NAMALWA (cell line): ENCODE data around the gene IPPK.
A peak's percentile ranks its signal among the peaks of the same experiment; 100 is the strongest.

Source experiments
- DNase-seq: peaks from one replicate; pipeline ENCODE4 v3.0.0-alpha.2; 2015; ENCODE audit warnings: low spot score

IPPK gene

GRCh38 chr9:92686954-92687353, 17.0 kb upstream of the IPPK start:
- DNase-seq: peak; percentile 61

GRCh38 chr9:92685022-92685421, 15.1 kb upstream of the IPPK start:
- peak; percentile 14 for DNase-seq

DNA sequence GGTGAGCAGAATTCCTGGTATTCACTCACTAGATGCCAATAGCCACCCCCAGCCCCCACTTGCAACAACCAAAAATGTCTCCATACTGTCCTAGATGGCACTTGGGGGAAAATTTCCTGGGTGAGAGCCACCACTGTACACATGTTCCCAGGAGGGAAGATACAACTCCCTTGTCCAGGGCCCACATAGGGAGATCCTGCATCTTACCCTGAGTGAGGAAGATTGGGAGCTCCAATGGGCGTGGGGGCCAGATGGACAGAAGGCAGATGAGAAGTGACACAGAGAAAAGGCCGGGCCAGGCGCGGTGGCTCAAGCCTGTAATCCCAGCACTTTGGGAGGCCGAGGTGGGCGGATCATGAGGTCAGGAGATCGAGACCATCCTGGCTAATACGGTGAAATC, 12.3 kb upstream of the IPPK start:
- DNase-seq: no peak

DNA sequence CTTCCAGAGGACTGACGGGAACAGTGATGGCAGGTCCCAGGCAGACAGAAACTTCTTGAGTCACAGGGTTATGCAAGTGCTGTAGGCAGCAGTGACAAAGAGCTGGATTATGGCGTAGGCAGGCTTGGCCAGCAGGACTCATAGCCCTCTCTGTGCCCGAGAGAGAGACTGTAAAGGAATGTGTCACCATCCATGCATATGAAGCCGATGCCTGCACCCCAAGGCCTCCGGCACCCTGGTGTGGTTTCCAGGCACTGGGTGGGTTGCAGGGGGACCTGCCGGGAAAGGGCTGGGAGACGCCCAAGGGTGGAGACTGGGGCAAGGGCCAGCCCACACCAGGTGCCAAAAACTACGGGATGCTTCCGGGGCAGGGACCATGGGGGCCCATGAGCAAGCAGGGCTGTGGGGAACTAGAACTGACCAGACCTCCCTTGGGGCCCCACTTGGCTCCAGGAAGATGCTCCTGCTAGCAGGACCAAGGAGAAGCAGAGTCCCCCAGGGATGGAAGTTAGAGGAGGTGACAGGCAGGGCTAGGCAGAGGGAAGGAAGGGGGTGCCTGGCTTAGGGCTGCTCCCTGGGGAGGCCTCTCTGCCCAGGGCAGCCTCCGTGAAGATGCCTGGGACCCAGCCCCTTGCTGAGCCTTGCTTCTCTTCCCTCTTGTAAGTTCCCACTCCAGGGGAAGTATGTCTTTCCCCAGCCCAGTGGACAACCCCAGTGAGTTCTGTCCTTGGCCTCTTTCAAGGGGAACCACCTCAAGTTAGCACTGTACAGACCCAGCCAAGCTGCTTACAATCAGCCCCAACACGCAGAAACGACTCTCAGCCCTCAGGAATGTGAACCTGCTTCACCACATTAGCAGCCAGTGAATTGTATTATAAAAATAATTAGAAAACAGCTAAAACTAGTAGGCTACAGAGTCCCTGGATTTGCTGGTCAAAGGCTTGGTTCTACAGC, 10.5 kb upstream of the IPPK start:
- DNase-seq: no peak

- DNase-seq: no peak
Observed at GRCh38 chr9:92679413-92680165, 9.7 kb upstream of the IPPK start.

- peak; percentile 23 for DNase-seq
Observed at GRCh38 chr9:92671323-92671722, 1.4 kb upstream of the IPPK start.

- no peak for DNase-seq
Observed at GRCh38 chr9:92669527-92669889, 423 bp downstream of the IPPK start.

DNA sequence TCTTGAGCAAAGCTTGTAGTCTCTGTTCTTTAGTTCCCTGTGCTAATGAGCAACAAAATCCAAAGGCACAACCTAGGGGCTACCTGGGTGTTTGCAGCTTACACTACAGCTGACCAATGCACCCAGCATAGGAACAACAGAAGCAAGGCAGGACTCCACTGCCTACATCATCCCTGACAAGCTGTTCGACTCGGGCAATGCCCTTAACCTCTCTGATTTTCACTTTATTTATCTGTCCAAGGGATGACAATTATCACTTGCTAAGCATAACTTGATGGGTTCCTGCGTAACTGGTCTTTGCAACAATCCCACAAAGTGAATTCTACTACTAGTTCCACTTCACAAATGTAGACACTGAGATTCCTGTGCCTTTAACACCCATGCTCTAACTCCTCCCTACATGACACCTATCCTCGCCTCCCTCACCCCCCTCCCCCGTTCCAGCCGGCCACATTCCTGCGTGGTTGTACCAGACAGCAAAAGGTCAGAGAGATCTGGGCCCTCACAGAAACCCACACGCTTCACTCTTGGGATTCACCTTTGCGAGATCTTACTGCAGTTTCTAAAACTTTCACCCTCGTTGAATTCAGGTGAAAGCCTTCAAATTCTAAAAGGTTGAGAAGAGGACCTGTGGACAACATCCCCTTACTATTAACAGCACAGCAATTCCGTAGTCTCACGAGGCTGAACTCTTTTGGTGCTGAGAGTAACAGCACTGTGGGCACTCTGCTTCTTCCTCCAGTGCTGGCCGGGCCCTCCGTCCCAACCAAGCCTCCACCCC, 995 bp downstream of the IPPK start:
- peak; percentile 15 for DNase-seq

- DNase-seq: no peak
Observed at GRCh38 chr9:92666912-92667532, 2.9 kb downstream of the IPPK start.

- no peak for DNase-seq
Observed at GRCh38 chr9:92666236-92666635, 3.7 kb downstream of the IPPK start.

DNA sequence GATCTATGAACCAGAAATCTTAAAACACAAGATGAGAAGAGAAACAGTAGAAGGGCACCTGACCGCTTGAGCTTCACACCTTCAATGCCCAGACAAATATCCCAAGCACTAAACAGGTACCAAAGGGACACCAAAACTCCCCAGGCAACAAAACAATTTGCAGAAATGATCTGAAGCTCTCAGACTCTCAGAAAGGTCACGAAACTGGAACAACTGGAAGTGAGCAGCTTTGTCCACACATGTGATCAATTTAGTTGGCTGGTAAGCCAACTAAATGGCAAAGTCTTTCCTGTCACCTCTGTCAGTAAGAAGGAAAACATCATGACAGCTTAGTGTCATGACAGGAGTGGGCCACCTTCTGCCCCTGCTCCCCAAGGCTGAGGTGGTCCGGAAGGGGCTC, 4.1 kb downstream of the IPPK start:
- DNase-seq: no peak

DNA sequence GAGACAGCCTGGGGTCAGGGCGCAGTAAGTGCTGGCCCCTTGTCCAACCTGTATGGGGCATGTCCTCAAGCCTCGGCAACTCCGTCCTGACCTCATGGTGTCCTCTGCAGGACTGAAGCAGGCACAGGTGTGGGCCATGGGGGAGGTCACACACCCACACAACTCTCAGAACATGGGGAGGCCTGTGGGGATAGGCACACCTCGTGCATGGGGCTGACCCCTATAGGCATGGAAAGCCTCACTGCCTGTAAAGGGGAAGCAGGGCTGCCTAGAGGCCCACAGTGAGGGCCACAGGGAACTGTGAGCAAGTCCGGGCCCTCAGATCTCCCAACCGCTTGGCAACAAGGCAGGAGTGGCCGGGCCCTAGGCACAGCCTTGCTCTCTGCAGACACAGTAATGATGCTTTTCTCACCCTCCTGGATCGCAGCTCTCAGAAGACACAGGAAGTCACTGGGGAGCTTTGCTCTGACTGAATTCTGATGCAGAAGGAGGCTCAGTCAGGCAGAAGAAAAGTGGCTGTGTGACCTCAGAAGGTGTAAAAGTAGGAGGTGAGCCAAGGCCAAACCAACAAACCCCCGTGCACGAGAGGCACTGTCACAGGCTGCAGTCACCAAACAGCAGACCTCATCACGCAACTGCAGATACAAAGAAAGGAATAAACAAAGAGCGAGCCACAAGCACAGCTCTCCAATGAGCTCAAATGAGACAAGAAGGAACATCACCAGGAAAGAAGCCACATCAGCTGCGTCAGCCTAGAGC, 5.4 kb downstream of the IPPK start:
- peak; percentile 20 for DNase-seq

GRCh38 chr9:92663951-92664350, 6.0 kb downstream of the IPPK start:
- DNase-seq: no peak

- no peak for DNase-seq
Observed at GRCh38 chr9:92663126-92663525, 6.8 kb downstream of the IPPK start.

GRCh38 chr9:92661743-92662142, 8.2 kb downstream of the IPPK start:
- DNase-seq: no peak

GRCh38 chr9:92661127-92661526, 8.8 kb downstream of the IPPK start:
- no peak for DNase-seq

DNA sequence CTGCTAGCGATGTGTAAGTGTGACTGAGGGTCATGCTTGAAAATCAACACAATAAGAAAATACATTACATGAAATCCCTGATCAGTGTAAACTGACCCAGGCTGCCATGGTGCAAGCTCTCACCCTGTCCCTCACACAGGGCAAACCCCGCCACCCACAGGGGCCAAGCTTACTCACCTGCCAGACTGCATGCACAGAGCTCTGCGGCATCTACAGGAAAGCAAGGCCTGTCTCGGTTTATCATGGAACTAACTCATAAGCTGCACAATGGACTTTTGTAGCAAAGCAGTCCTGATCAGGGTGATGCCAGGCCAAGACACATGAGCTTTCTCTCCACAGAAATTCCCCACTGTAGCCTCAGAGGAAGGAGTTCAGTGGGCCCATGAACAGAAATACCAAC, 9.7 kb downstream of the IPPK start:
- no peak for DNase-seq

GRCh38 chr9:92659601-92660000, 10.3 kb downstream of the IPPK start:
- no peak for DNase-seq

DNA sequence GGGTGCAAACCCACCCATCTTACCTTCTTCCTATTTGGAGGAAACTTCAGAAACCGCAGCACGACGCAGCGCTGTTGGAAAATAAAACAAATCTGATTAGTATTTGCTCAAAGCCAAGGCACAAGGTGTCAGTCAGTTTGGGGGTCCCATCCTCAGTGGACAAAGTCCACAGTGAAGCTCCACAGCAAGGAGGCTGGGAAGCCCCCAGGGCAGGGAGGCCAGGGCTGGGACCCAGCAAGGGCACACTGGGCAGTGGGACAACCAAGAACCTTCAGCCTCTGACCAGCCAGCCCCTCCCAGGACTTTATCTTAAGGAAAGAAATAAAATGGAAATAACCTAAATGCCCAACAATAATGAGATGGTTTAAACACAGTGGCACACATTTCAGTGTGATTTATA, 11.3 kb downstream of the IPPK start:
- DNase-seq: no peak

DNA sequence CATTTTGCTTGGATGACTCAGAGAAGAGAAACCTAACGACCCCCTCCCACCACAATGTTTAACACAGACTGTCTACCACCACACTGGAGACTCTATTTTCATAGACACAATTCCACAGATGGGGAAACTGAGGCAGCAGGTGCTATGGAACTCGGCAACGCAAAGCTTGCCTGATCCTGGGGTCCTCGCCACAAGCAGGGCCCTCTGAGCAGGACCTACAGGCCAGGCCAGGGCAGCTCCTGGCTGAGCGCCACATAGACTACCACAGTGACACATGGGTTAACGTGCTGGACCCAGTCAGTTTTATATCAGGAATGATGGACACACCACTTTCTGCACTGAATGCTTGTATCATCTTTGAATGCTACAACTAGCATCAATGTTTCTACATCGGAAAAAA, 11.8 kb downstream of the IPPK start:
- DNase-seq: no peak
